HuH-7 (cell line): Measurements from ENCODE around the gene KDM4C.

Experiments
- DNase-seq: peaks from one replicate; pipeline ENCODE4 v3.0.0; 2011; ENCODE audit warnings: low spot score

KDM4C gene

GRCh38 chr9:6904371-6904770, 146.6 kb downstream of the KDM4C start:
- no peak for DNase-seq

- DNase-seq = no peak
Observed at GRCh38 chr9:6905850-6906375, 148.1 kb downstream of the KDM4C start.

GRCh38 chr9:6907772-6908381, 150.1 kb downstream of the KDM4C start:
- DNase-seq = no peak

- DNase-seq = no peak
Observed at GRCh38 chr9:6909181-6909580, 151.4 kb downstream of the KDM4C start.

DNA sequence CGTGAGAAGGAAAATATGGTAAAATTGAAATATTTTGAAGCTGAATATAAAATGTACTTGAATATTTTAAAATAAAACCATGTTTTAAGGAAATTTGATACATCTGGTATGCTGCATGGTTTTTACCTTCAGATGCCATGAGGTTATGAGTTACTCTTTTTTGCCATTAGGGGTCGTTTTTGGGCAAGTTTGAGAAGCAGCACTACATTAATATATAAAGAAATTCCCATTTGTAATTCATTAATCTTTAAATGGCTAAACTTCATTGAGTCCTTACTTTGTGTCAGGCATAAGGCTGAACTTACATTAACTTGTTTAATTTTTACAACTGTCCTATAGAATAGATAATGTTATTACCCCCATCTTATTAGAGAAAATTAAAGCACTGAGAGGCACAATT, 152.3 kb downstream of the KDM4C start:
- no peak for DNase-seq

- no peak for DNase-seq
Observed at GRCh38 chr9:6910497-6910896, 152.7 kb downstream of the KDM4C start.

GRCh38 chr9:6911901-6912638, 154.3 kb downstream of the KDM4C start:
- DNase-seq = no peak

GRCh38 chr9:6915635-6916034, 157.9 kb downstream of the KDM4C start:
- DNase-seq = no peak

GRCh38 chr9:6917162-6917561, 159.4 kb downstream of the KDM4C start:
- no peak for DNase-seq

- no peak for DNase-seq
Observed at GRCh38 chr9:6920041-6920440, 162.3 kb downstream of the KDM4C start.

DNA sequence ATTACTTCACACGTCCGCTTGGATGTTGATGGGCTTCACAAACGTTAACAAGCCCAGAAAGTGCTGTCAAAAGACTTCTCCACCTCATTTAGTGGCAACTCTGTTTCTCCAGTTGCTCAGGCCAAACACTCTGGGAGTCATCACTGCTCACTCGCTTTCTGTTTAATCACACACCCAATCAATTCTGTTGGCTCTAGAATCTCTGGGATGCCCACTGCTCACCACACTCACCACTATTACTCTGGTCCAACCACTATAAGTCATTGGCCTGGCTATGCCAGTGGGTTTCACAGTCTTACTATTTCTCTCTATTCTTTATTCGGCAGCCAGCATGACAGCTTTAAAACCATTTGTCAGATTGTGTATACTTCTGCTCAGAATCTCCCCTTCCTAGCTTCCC, 163.5 kb downstream of the KDM4C start:
- no peak for DNase-seq

- no peak for DNase-seq
Observed at GRCh38 chr9:6922124-6922676, 164.4 kb downstream of the KDM4C start.

DNA sequence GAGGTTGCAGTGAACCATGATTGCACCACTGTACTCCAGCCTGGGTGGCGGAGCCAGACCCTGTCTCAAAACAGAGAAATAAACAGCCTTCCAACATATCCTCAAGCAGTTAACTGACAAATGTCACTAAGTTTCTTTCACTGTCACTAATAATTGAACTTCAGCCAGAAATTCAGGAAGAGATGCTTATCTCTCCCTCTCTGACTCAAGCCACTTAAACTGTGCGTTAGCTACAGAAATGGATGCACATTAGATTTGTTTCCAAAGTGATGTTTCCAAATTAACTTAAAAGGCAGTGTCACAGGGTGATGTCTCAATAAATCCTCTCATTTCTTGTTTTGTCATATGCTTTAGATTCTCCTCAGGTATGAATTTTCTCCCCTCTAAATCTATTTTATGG, 164.9 kb downstream of the KDM4C start:
- DNase-seq = no peak

DNA sequence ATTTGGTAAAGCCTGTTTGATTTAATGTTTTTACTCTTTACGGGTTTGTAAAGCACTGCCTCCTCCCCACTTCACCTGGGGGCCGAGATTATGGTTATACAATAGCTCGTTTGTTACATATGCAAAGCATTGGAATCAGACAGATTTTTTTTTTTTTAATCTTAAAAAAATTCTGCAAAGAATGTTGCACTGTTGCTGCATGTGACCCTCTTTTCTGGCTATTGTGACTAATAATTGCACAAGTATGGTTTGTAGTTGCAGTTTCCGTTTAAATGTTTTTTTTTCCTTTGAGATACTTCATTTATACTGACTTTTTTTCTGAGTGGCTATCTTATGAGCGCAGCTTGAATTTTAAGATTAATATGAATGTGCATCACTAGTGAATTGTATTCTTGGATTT, 165.3 kb downstream of the KDM4C start:
- no peak for DNase-seq

DNA sequence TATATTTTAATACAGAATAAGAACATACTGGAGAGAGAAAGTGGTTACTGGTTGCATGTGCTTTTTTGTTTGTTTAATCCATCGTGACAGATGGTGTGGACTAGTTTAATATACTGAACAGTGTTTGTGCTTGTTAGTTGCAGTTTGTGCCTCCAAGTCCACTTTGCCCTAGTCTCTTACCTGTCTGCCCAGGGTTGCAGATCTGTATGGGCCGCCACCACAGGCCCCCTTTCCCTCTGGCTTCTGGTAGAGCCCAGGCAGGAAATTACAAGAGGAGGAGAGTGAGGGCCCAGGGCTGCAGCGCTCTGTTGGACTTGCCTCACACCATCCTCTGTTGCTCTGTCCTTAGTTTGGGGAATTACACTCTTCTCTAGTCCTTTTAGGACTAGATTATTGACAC, 166.4 kb downstream of the KDM4C start:
- DNase-seq = no peak

- no peak for DNase-seq
Observed at GRCh38 chr9:6924988-6925563, 167.3 kb downstream of the KDM4C start.

DNA sequence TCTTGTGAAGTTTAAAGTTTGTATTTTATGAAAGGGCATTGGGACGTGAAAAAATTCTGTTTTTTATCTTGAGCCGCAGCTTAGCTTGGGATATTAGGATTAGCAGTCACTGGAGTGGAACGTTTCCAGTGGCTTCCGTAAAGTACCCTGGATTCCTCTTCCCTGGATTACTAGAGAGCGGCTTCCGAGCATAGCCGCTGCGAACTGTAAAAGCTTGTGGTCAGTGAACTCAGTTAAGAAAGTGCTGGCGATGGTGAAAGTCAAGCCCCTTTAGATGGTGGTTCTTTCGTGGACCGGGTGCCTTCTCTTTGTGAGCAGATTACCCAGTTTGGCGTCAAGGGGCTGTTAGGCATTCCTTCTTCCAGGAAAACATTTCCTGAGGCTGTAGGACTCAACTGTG, 168.1 kb downstream of the KDM4C start:
- no peak for DNase-seq

- DNase-seq = no peak
Observed at GRCh38 chr9:6926436-6926835, 168.7 kb downstream of the KDM4C start.

- DNase-seq = no peak
Observed at GRCh38 chr9:6927838-6928237, 170.1 kb downstream of the KDM4C start.

- DNase-seq = no peak
Observed at GRCh38 chr9:6928863-6929262, 171.1 kb downstream of the KDM4C start.

GRCh38 chr9:6929441-6930215, 171.9 kb downstream of the KDM4C start:
- DNase-seq = no peak

- no peak for DNase-seq
Observed at GRCh38 chr9:6930827-6931226, 173.1 kb downstream of the KDM4C start.
